Endothelial cell of umbilical vein (primary cell): Measurements from ENCODE around the gene GATA2.

Experiments
- EZH2 ChIP-seq: IDR thresholded peaks from 2 replicates; pipeline ENCODE4 v1.6.1; 2012; ENCODE audit warnings: borderline replicate concordance, low read depth, mild to moderate bottlenecking, moderate library complexity, low read length, inconsistent platforms; ENCODE audit not compliant: severe bottlenecking
- GATA2 ChIP-seq: IDR thresholded peaks from 2 replicates; pipeline ENCODE4 v1.7.0; 2011; ENCODE audit warnings: low read depth, mild to moderate bottlenecking, moderate library complexity, mixed read lengths, low read length; ENCODE audit not compliant: insufficient read length, insufficient read depth
- POLR2A ChIP-seq: IDR thresholded peaks from 2 replicates; pipeline ENCODE4 v1.6.1; 2012; ENCODE audit warnings: low read depth, mild to moderate bottlenecking, control low read depth, low read length
- POLR2AphosphoS5 ChIP-seq: IDR thresholded peaks from 2 replicates; pipeline ENCODE4 v1.6.1; 2012; ENCODE audit warnings: low read depth, mild to moderate bottlenecking, control low read depth, low read length, moderate library complexity; ENCODE audit not compliant: insufficient read depth
- TF ChIP-seq, protein P1 (sequence below), 2 donors: IDR thresholded peaks; 1 replicate in 1 of 2; 2 replicates in 1 of 2; pipeline ENCODE4 v1.5.1; 2011; ENCODE audit warnings: low read length in 2 of 2, mild to moderate bottlenecking in 2 of 2, moderate library complexity in 2 of 2, control low read depth in 1 of 2, inconsistent platforms in 1 of 2, low read depth in 1 of 2; ENCODE audit not compliant: insufficient read depth in 1 of 2; ENCODE audit errors: extremely low read depth in 1 of 2
- TF ChIP-seq, protein P2 (sequence below): IDR thresholded peaks from 2 replicates; pipeline ENCODE4 v1.6.1; 2011; ENCODE audit not compliant: insufficient read depth, insufficient read length

DNA sequence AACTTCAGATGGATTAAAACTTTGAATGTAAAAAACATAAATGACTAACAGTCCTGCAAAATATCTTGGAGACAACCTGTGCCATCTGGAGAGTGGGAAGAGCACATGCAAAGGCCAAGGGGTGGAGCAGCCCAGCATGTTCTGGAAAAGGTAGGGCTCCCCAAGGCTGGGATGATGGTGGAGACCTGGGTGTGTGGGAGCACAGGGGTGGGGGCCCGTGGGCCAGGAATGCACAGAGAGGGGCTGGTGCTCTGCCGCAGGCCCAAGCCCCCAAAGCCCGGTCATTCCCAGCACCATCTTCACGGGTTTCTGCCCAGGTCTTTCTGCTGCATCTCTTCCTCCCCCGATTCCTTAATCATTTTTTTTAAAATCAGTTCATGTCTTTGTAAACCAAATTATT, 9.7 kb upstream of the GATA2 start:
- TF ChIP-seq, protein P1, sequence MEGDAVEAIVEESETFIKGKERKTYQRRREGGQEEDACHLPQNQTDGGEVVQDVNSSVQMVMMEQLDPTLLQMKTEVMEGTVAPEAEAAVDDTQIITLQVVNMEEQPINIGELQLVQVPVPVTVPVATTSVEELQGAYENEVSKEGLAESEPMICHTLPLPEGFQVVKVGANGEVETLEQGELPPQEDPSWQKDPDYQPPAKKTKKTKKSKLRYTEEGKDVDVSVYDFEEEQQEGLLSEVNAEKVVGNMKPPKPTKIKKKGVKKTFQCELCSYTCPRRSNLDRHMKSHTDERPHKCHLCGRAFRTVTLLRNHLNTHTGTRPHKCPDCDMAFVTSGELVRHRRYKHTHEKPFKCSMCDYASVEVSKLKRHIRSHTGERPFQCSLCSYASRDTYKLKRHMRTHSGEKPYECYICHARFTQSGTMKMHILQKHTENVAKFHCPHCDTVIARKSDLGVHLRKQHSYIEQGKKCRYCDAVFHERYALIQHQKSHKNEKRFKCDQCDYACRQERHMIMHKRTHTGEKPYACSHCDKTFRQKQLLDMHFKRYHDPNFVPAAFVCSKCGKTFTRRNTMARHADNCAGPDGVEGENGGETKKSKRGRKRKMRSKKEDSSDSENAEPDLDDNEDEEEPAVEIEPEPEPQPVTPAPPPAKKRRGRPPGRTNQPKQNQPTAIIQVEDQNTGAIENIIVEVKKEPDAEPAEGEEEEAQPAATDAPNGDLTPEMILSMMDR (IDR thresholded peaks at IDR 0.05; ENCODE audit: extremely low read depth in 1 of 2, insufficient read depth in 1 of 2, low read depth in 1 of 2, low read length in 2 of 2), result no peak
- TF ChIP-seq POLR2AphosphoS5 (no peak), EZH2 (no peak), GATA2 (no peak), POLR2A (no peak)
- TF ChIP-seq, protein P2, sequence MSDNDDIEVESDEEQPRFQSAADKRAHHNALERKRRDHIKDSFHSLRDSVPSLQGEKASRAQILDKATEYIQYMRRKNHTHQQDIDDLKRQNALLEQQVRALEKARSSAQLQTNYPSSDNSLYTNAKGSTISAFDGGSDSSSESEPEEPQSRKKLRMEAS, result no peak
